Keratinocyte (primary cell): ENCODE results near the gene RILPL2. TPM values are rescaled to one million over a fixed set of nuclear protein-coding genes. Genes with fewer than 3 reads are reported as not detected.

Source experiments
- DNase-seq: peaks from one replicate; pipeline ENCODE4 v3.0.0-alpha.2; 2011; ENCODE audit warnings: low read depth, missing footprints, low spot score
- FAIRE-seq: peaks from 2 replicates; lab custom pipeline; 2011; peaks lifted over from hg19 to GRCh38; lab: Jason Lieb, UNC
- H2AFZ ChIP-seq: 2 replicates; pipeline ENCODE4 v1.6.0; 2012; ENCODE audit warnings: low read length, control low read depth, inconsistent platforms; ENCODE audit not compliant: control insufficient read depth
- H3K27ac ChIP-seq: 2 replicates; pipeline ENCODE4 v1.5.1; 2011; ENCODE audit warnings: low read length; ENCODE audit not compliant: control insufficient read depth, insufficient read depth
- H3K27me3 ChIP-seq: 3 replicates; pipeline ENCODE4 v1.6.0; 2011; ENCODE audit warnings: low read length; ENCODE audit not compliant: control insufficient read depth, insufficient read depth; ENCODE audit errors: extremely low read depth
- H3K36me3 ChIP-seq, 2 experiments: 2 replicates in 1 of 2; 3 replicates in 1 of 2; pipeline ENCODE4 v1.5.1; 2011; ENCODE audit warnings: low read length in 2 of 2, mild to moderate bottlenecking in 1 of 2; ENCODE audit not compliant: control insufficient read depth in 2 of 2, insufficient read depth in 2 of 2; ENCODE audit errors: extremely low read depth in 1 of 2
- H3K4me1 ChIP-seq: 3 replicates; pipeline ENCODE4 v1.5.1; 2011; ENCODE audit warnings: low read length; ENCODE audit not compliant: control insufficient read depth, insufficient read depth; ENCODE audit errors: extremely low read depth
- H3K4me2 ChIP-seq: 3 replicates; pipeline ENCODE4 v1.6.0; 2011; ENCODE audit warnings: low read depth, low read length; ENCODE audit not compliant: control insufficient read depth, insufficient read depth; ENCODE audit errors: extremely low read depth
- H3K4me3 ChIP-seq, 3 experiments: fragments of 200-600 bp in 1 of 3; sonication (generic) in 1 of 3; 2 replicates in 2 of 3; 3 replicates in 1 of 3; pipeline ENCODE4 v1.5.1; 2011 to 2016; ENCODE audit warnings: low read length in 3 of 3, mild to moderate bottlenecking in 3 of 3, control low read depth in 2 of 3, inconsistent platforms in 1 of 3, low read depth in 1 of 3, mixed read lengths in 1 of 3, mixed run types in 1 of 3, moderate library complexity in 1 of 3; ENCODE audit not compliant: control insufficient read depth in 2 of 3, insufficient read depth in 2 of 3; ENCODE audit errors: extremely low read depth in 1 of 3
- H3K79me2 ChIP-seq: 2 replicates; pipeline ENCODE4 v1.6.0; 2012; ENCODE audit warnings: low read length; ENCODE audit not compliant: control insufficient read depth, insufficient read depth
- H3K9ac ChIP-seq: 3 replicates; pipeline ENCODE4 v1.6.0; 2011; ENCODE audit warnings: low read length; ENCODE audit not compliant: control insufficient read depth, insufficient read depth; ENCODE audit errors: extremely low read depth
- H3K9me1 ChIP-seq: 3 replicates; pipeline ENCODE4 v1.6.0; 2011; ENCODE audit warnings: low read length; ENCODE audit not compliant: control insufficient read depth, insufficient read depth; ENCODE audit errors: extremely low read depth
- H3K9me3 ChIP-seq: 2 replicates; pipeline ENCODE4 v1.5.1; 2012; ENCODE audit warnings: low read depth, low read length; ENCODE audit not compliant: control insufficient read depth
- H4K20me1 ChIP-seq: 3 replicates; pipeline ENCODE4 v1.6.0; 2011; ENCODE audit warnings: low read length; ENCODE audit not compliant: control insufficient read depth, insufficient read depth; ENCODE audit errors: extremely low read depth
- CTCF ChIP-seq, 3 experiments: IDR thresholded peaks in 1 of 3; conservative IDR thresholded peaks in 1 of 3; optimal IDR thresholded peaks in 1 of 3; 2 replicates in 2 of 3; 3 replicates in 1 of 3; pipeline versions ENCODE3 to v1.5.1; 2011; ENCODE audit warnings: low read length in 3 of 3, mild to moderate bottlenecking in 3 of 3, moderate library complexity in 2 of 3, control low read depth in 1 of 3, inconsistent platforms in 1 of 3; ENCODE audit not compliant: insufficient read depth in 2 of 3; ENCODE audit errors: extremely low read depth in 1 of 3
- EZH2 ChIP-seq: IDR thresholded peaks from one replicate; pipeline ENCODE4 v1.6.1; 2012; ENCODE audit warnings: inconsistent platforms, mild to moderate bottlenecking, low read length, moderate library complexity
- dilution Hi-C: fragments of 300-500 bp; cut with MboI; formaldehyde crosslinking; loops from one replicate; pipeline ENCODE4 v1.7.0; 2020; ENCODE audit warnings: low sequenced_read_pairs; ENCODE audit not compliant: extremely low pct_ligation_motif_present
- polyA plus RNA-seq, 5 experiments: library from polyadenylated mRNA; depleted of rRNA in 3 of 5; stranded (reverse) in 3 of 5; stranded (forward) in 1 of 5; unstranded in 1 of 5; fragments of >200 nt; gene quantifications; 1 replicate in 1 of 5; 2 replicates in 3 of 5; 3 replicates in 1 of 5; pipeline versions ENCODE4 v1.2.1 to v1.2.3, GENCODE V29; 2011 to 2012; ENCODE audit warnings: missing spikeins in 2 of 5, low read depth in 1 of 5, low replicate concordance in 1 of 5

The RILPL2 gene
- polyA plus RNA-seq, 1 donor (not counting 4 experiments of a cell fraction or from before 2014, with no cell fraction given) = 3.6 TPM

GRCh38 chr12:123442774-123443173 is 6.3 kb upstream of the RILPL2 start:
- no peak overlapping the region for H3K4me3 ChIP-seq
- H3K9me3 ChIP-seq = no peaks in the 10 kb centered on the region
- H3K4me1 ChIP-seq = no peaks in the 10 kb centered on the region
- TF ChIP-seq EZH2 (no peak), CTCF (optimal IDR thresholded peaks at IDR 0.05 in 1 of 3, IDR thresholded peaks at IDR 0.05 in 1 of 3, conservative IDR thresholded peaks at IDR 0.05 in 1 of 3; ENCODE audit: extremely low read depth in 1 of 3, insufficient read depth in 2 of 3, low read length in 3 of 3) (no peak)
- dilution Hi-C loops = no loop called here
- H3K9me1 ChIP-seq = no peaks in the 10 kb centered on the region
- H3K27me3 ChIP-seq = no peaks in the 10 kb centered on the region
- no peak overlapping the region for H3K9ac ChIP-seq
- no peak for FAIRE-seq
- H3K27ac ChIP-seq = no peak overlapping the region
- H2AFZ ChIP-seq = no peak overlapping the region
- DNase-seq = no peak
- no peaks in the 10 kb centered on the region for H3K36me3 ChIP-seq
- H3K4me2 ChIP-seq = no peak overlapping the region
- H4K20me1 ChIP-seq = no peaks in the 10 kb centered on the region
- no peaks in the 10 kb centered on the region for H3K79me2 ChIP-seq

- Histone ChIP-seq H3K4me3 (no peak overlapping the region), H3K4me1 (peaks cover 4% of the 10 kb centered on the region), H3K36me3 (no peaks in the 10 kb centered on the region), H3K27me3 (no peaks in the 10 kb centered on the region), H3K4me2 (no peak overlapping the region), H3K9me3 (no peaks in the 10 kb centered on the region), H3K9me1 (no peaks in the 10 kb centered on the region), H3K79me2 (no peaks in the 10 kb centered on the region), H3K27ac (no peak overlapping the region), H2AFZ (no peak overlapping the region), H4K20me1 (no peaks in the 10 kb centered on the region), H3K9ac (no peak overlapping the region)
- no peak for TF ChIP-seq CTCF (optimal IDR thresholded peaks at IDR 0.05 in 1 of 3, IDR thresholded peaks at IDR 0.05 in 1 of 3, conservative IDR thresholded peaks at IDR 0.05 in 1 of 3; ENCODE audit: extremely low read depth in 1 of 3, insufficient read depth in 2 of 3, low read length in 3 of 3)
- TF ChIP-seq EZH2 = no peak
- dilution Hi-C loops = no loop called here
- DNase-seq (no peak), FAIRE-seq (no peak)
Measured at GRCh38 chr12:123441523-123442164, 5.2 kb upstream of the RILPL2 start.
